ENCODE data around the gene OR52D1.

OR52D1 gene

GRCh38 chr11:5531053-5531831 is 42.8 kb downstream of the OR52D1 start:
- H3K27me3 Mint-ChIP-seq: no peaks in the 10 kb centered on the region
- no peak for DNase-seq
- H3K36me3 Mint-ChIP-seq: no peaks in the 10 kb centered on the region
- H3K4me1 Mint-ChIP-seq: no peaks in the 10 kb centered on the region
- no peaks in the 10 kb centered on the region for H3K9me3 Mint-ChIP-seq
- no peak overlapping the region for H3K27ac Mint-ChIP-seq
- ATAC-seq (replicated peaks): no peak
- no peak overlapping the region for H3K4me3 Mint-ChIP-seq

- Mint-ChIP-seq H3K4me3 (no peak overlapping the region), H3K4me1 (no peaks in the 10 kb centered on the region), H3K27ac (no peak overlapping the region), H3K36me3 (peaks cover 0 to 2% of the 10 kb centered on the region in 2 donors), H3K27me3 (no peaks in the 10 kb centered on the region), H3K9me3 (peaks cover 0 to 7% of the 10 kb centered on the region in 2 donors)
- DNase-seq (no peak), ATAC-seq (replicated peaks) (no peak)
Measured at GRCh38 chr11:5534046-5534445, 45.6 kb downstream of the OR52D1 start.

- Mint-ChIP-seq H3K4me1 (no peaks in the 10 kb centered on the region), H3K36me3 (peaks cover 0 to 2% of the 10 kb centered on the region in 2 donors), H3K9me3 (peaks cover 0 to 7% of the 10 kb centered on the region in 2 donors), H3K4me3 (no peak overlapping the region), H3K27ac (no peak overlapping the region), H3K27me3 (no peaks in the 10 kb centered on the region)
- DNase-seq (no peak), ATAC-seq (replicated peaks) (no peak)
Measured at GRCh38 chr11:5536482-5536881, 48.0 kb downstream of the OR52D1 start.

Measured in stimulated activated naive B cell treated with anti-CD40 and anti-IgM and Interleukin-4, amounts not matched to agents 10 μg/mL and 1 μg/mL and 100 μg/mL, for 72 hours (primary cell).